HG03159 (cell line): ENCODE data around the gene MMP25.
A peak's percentile ranks its signal among the peaks of the same experiment; 100 is the strongest.

Experiments used
- ATAC-seq: cut with Tn5 transposase; IDR thresholded peaks from one replicate; pipeline ENCODE4 v1.9.1; 2021; ENCODE audit warnings: mild to moderate bottlenecking, moderate library complexity; ENCODE audit not compliant: unreplicated experiment

Gene MMP25

GRCh38 chr16:3089717-3090592, 43.6 kb downstream of the MMP25 start:
- no peak for ATAC-seq

- no peak for ATAC-seq
Observed at GRCh38 chr16:3091551-3091950, 45.2 kb downstream of the MMP25 start.

- ATAC-seq: no peak
Observed at GRCh38 chr16:3092501-3092941, 46.2 kb downstream of the MMP25 start.

GRCh38 chr16:3094289-3095027, 48.1 kb downstream of the MMP25 start:
- no peak for ATAC-seq

GRCh38 chr16:3095869-3096268, 49.5 kb downstream of the MMP25 start:
- no peak for ATAC-seq

GRCh38 chr16:3096362-3096761, 50.0 kb downstream of the MMP25 start:
- no peak for ATAC-seq

GRCh38 chr16:3097266-3097665, 50.9 kb downstream of the MMP25 start:
- no peak for ATAC-seq

- no peak for ATAC-seq
Observed at GRCh38 chr16:3098459-3099394, 52.4 kb downstream of the MMP25 start, which contains the start of gene ZSCAN10. Gene ZSCAN10, minus strand, starts transcription at chr16:3099294. Its CDS starts 6,357 bp downstream, at chr16:3092937.

GRCh38 chr16:3099395-3099731, 53.0 kb downstream of the MMP25 start:
- ATAC-seq: no peak

- ATAC-seq: peak; percentile 39
Observed at GRCh38 chr16:3099732-3100499, 53.6 kb downstream of the MMP25 start.

- ATAC-seq: no peak
Observed at GRCh38 chr16:3101018-3101840, 54.9 kb downstream of the MMP25 start.

GRCh38 chr16:3101841-3102470, 55.6 kb downstream of the MMP25 start:
- ATAC-seq: no peak

GRCh38 chr16:3106205-3106928, 60.0 kb downstream of the MMP25 start:
- ATAC-seq: peak; percentile 67
